Measurements from ENCODE around the gene GALNT2. TPM values are rescaled to one million over a fixed set of nuclear protein-coding genes. Genes with fewer than 3 reads are reported as not detected.

The GALNT2 gene
- total RNA-seq, 1 experiment from 2014 or later, result 51.1 TPM

DNA sequence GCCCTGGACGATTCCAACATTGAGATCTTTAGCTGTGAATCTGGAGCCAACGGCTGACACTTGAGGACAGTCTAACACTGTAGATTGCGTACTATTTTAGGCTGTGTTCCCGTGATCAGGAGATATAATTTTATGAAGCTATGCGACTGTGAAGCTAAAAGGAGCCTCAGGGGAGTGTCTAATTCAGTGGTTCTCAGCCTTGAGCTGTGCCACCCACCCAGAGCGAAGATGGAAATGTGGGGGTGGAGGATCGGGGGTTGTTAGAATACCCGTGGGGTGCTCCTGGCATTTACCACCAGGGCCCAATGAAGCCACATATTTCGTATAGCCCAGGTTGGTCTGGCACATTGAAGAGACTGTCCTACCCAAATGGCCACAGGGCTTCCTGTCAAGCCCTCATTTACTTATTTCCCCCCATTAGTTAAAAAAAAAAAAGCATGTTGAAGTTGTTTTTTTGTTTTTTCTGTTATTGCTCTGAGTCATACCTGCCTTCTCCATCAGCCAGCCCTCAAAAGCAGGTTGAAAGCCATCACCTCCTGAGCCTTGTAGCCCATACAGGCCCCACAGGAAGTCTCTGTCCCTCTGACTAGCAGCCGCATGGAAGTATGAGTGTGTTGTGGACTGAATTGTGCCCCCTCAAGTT, 141.7 kb downstream of the GALNT2 start:
- H3K4me1 ChIP-seq, result no peaks in the 10 kb centered on the region
- H3K9me3 ChIP-seq (replicated peaks), result no peaks in the 10 kb centered on the region
- no peaks in the 10 kb centered on the region for H3K27me3 ChIP-seq
- H3K4me3 ChIP-seq, result no peak overlapping the region
- H3K36me3 ChIP-seq, result peaks cover 2% of the 10 kb centered on the region
- H3K27ac ChIP-seq, result no peak overlapping the region
- no peak for DNase-seq

DNA sequence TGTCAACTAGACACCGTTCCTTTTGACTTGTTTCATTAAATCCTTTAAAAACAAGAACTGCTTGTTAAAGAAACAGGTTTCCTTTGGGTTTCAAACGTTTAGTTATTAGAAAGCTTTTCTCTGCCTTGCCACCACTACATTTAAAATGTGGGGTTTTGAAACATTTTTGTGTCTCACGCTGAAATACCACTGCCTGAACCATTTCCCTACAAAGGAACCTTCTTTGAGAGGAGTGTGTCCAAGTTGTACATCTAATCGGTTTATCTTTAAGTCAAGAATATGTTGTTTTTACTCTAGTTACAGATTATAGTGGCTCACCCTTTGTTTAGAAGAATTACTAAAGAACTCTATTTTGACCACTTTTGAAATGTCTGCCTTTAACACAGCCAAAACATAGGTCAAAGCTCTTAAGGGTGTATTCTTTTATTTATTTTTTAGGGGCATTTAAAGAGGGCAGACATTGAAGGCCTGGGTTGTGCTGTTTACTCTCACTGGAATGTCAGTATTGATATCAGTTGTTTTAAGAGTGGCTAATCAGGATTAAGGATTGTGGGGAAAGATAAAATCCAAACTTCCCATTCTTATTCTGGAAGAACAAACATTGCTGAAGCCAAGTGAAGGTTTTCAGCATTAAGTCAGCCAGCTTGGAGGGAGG, 143.4 kb downstream of the GALNT2 start:
- H3K27ac ChIP-seq, result no peak overlapping the region
- H3K4me3 ChIP-seq, result no peak overlapping the region
- DNase-seq, result no peak
- no peaks in the 10 kb centered on the region for H3K4me1 ChIP-seq
- H3K36me3 ChIP-seq, result peaks cover 2% of the 10 kb centered on the region; the same call in 1 of the 2 replicates
- H3K27me3 ChIP-seq, result no peaks in the 10 kb centered on the region
- H3K9me3 ChIP-seq (replicated peaks), result no peaks in the 10 kb centered on the region

DNA sequence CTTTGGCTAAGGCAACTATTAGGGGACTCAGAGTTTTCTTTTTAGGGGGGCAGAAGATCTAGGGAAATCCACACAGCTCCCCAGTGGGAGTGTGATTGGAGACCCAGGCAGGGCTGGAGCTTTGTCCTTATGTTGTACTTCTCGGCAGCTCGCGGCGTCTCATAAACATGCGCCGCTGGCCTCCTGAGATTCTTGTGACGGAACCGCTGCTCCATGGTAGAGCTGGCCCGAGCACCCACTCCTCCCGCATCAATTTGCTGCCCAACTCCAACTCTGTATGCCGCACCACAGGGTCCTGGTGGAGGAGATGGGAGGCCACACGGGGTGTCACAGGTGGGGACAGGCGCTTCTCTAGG, 143.9 kb downstream of the GALNT2 start:
- Histone ChIP-seq H3K27me3 (no peaks in the 10 kb centered on the region), H3K36me3 (peaks cover 2% of the 10 kb centered on the region; the same call in 1 of the 2 replicates), H3K4me3 (no peak overlapping the region), H3K4me1 (peaks cover 4% of the 10 kb centered on the region; the same call in 1 of the 2 replicates), H3K9me3 (replicated peaks) (no peaks in the 10 kb centered on the region), H3K27ac (no peak overlapping the region)
- no peak for DNase-seq

DNA sequence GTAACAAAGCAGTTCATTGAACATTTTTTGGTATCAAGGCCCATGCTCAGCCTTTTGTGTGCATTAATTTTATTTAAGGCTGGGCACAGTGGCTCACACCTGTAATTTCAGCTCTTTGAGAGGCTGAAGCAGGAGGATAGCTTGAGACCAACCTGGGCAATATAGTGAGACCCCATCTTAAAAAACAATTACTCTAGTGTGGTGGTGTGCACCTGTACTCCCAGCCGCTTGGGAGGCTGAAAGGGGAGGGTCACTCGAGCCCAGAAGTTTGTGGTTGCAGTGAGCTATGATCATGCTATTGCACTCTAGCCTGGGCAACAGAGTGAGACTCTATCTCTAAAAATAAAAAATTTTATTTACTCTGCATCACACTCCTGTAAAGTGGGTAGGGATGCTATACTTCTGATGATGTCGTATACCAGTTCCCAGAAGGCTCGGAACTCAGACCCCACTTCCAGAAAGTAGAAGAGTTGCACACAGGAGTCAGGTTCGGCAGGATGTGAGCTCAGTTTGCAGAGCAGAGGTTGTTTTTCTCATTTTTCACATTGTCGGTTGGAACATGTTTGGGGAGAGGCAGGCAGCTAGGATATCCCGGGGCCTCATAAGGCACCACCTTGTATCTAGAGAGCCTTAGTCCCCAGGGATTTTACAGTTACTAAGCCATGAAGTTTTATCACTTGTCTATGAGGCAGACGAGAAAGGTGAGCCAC, 144.6 kb downstream of the GALNT2 start:
- Histone ChIP-seq H3K4me1 (peaks cover 6% of the 10 kb centered on the region; the same call in 1 of the 2 replicates), H3K27me3 (no peaks in the 10 kb centered on the region), H3K4me3 (no peak overlapping the region), H3K9me3 (replicated peaks) (no peaks in the 10 kb centered on the region), H3K36me3 (peaks cover 2% of the 10 kb centered on the region; the same call in 1 of the 2 replicates), H3K27ac (no peak overlapping the region)
- DNase-seq, result no peak

DNA sequence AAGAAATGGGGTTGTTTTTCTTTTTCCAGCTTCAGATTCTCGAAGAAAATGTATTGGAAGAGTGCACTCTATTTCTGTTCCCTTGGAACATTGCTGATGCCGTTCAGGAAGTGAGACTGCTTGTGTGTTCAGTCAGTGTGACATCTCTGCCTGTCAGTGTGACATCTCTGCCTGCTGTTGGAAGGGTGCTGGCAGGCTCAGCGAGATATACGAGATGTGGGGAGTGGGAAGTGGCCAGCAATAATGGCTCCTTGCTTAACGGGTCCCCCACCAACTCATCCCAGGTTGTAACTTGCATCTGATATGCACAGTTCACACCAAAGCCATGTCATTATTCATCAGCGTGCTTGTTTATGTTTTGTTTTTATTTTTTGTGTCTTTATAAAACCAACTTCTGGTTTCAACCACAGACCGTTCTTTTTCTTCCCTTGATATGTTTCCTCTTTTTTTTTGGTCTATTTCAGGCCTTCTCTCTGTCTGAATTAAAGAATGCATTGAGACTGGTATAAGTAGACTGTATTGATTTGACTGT, 145.4 kb downstream of the GALNT2 start:
- no peaks in the 10 kb centered on the region for H3K27me3 ChIP-seq
- no peak for DNase-seq
- H3K27ac ChIP-seq, result no peak overlapping the region
- peaks cover 6% of the 10 kb centered on the region; the same call in 1 of the 2 replicates for H3K4me1 ChIP-seq
- no peaks in the 10 kb centered on the region for H3K9me3 ChIP-seq (replicated peaks)
- H3K4me3 ChIP-seq, result no peak overlapping the region
- H3K36me3 ChIP-seq, result no peaks in the 10 kb centered on the region; the same call in 1 of the 2 replicates

GRCh38 chr1:230215031-230215430, 148.0 kb downstream of the GALNT2 start:
- no peaks in the 10 kb centered on the region for H3K27me3 ChIP-seq
- peaks cover 6% of the 10 kb centered on the region; the same call in 1 of the 2 replicates for H3K4me1 ChIP-seq
- DNase-seq, result peak in 1 of 2 experiments; percentile 16
- no peaks in the 10 kb centered on the region for H3K9me3 ChIP-seq (replicated peaks)
- no peaks in the 10 kb centered on the region; the same call in 1 of the 2 replicates for H3K36me3 ChIP-seq
- no peak overlapping the region for H3K27ac ChIP-seq
- H3K4me3 ChIP-seq, result no peak overlapping the region

DNA sequence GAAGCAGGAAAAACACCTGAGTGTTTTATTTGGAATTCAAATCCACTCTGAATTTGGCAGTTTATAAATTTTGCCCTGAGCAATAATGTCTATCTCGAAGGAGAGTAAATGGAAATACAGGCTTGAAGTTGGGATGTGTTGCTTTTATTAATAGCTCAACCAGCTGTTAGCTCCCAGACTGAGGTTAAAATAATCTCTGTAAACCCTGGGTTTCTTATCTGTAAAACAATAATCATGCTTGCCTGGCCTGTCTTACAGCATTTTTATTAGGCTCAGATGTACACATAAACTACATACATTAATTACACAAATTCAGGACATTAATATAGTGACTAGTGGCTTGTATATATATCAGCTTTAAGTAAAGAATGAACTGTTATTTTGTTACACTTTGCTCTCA, 148.5 kb downstream of the GALNT2 start:
- Histone ChIP-seq H3K27ac (no peak overlapping the region), H3K9me3 (replicated peaks) (no peaks in the 10 kb centered on the region), H3K4me3 (no peak overlapping the region), H3K36me3 (no peaks in the 10 kb centered on the region; the same call in 1 of the 2 replicates), H3K4me1 (peaks cover 6% of the 10 kb centered on the region; the same call in 1 of the 2 replicates), H3K27me3 (no peaks in the 10 kb centered on the region)
- peak in 1 of 2 experiments; percentile 17 for DNase-seq

DNA sequence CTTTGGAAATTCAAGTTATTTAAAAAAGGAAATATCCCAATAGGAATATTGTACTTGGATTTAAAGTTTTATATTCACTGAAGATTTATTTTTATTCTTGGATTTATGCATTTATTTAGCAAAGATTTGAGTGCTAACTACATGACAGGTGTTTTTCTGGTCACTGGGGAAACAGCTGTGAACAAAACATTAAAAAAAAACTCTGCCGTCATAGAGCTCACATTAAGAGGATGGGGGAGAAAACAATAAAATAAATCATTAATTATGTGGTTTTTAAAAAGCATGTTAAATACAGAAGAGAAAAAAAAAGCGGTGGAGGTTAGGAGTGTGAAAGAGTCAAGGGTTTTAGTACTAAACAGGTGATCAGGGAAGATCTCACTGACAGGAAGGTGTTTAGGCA, 149.9 kb downstream of the GALNT2 start:
- Histone ChIP-seq H3K27me3 (no peaks in the 10 kb centered on the region), H3K27ac (no peak overlapping the region), H3K36me3 (no peaks in the 10 kb centered on the region; the same call in 1 of the 2 replicates), H3K4me3 (no peak overlapping the region), H3K9me3 (replicated peaks) (no peaks in the 10 kb centered on the region), H3K4me1 (peaks cover 6% of the 10 kb centered on the region; the same call in 1 of the 2 replicates)
- no peak for DNase-seq

- H3K9me3 ChIP-seq (replicated peaks), result no peaks in the 10 kb centered on the region
- peaks cover 6% of the 10 kb centered on the region; the same call in 1 of the 2 replicates for H3K4me1 ChIP-seq
- no peaks in the 10 kb centered on the region for H3K27me3 ChIP-seq
- H3K4me3 ChIP-seq, result no peak overlapping the region
- no peak for DNase-seq
- no peaks in the 10 kb centered on the region for H3K36me3 ChIP-seq
- H3K27ac ChIP-seq, result no peak overlapping the region
These were observed 151.6 kb downstream of the GALNT2 start for GRCh38 chr1:230218667-230219066.

DNA sequence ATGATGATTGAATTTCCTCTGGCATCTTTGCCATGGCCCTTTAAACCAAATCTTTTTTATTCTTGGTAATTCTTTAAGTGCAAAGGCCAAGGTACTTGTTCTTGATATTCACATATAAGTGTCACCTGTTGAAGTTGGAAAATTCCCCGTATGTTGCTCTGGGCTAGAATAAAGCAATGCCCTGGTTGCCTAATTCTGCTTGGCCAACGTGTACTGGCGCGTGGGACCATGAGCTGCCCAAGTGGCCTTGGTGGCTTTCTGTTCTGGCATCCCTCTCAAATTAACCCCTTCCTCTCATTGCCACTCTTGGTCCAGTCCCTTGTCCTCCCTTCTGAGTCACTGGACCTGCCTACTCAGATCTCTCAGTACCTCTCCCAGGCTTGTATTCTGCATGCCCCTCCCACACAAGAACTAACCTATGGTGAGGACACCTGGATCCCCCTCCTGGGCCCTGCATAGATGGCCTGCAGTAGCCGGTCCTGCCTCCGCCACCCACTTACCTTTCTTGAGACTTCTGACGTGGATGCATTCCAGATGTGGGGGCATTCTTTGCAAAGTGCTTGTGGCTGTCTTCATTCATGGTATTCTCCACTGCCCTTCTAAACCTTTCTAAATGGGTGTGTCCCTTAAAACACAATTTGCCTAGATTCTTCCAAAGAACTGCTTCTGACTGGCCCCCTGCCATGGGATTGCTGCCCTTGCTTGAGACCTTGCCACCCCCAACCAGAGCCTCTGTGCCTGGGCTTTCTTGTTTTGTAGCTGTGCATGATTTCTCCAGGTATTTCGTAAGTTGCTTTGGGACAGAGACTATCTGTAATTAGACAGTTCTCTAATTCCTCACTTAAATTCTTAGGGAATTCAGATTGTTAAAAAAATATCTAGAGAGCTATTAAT, 152.4 kb downstream of the GALNT2 start:
- no peak for DNase-seq

DNA sequence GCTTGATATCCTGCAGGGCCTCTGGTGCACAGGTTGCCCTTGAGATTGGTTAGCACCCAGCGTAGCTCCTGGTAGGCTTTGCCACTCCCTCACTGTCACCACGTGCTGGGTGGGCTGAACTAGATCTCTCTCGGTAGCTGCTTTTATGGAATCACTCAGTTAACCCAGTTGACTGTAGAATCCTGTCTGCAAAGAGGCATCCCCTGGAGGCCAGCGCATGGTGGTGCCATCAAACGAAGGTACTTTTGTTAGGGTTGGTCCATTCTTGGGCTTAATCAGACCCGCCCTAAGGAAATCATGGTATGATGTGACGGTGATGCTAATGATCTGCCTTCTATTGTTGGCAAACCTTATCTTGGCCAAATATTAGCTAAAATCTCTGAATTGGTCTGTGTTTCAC, 153.4 kb downstream of the GALNT2 start:
- peaks cover 6% of the 10 kb centered on the region; the same call in 1 of the 2 replicates for H3K4me1 ChIP-seq
- H3K9me3 ChIP-seq (replicated peaks), result no peaks in the 10 kb centered on the region
- no peak overlapping the region for H3K27ac ChIP-seq
- H3K4me3 ChIP-seq, result no peak overlapping the region
- no peaks in the 10 kb centered on the region for H3K27me3 ChIP-seq
- no peak for DNase-seq
- no peaks in the 10 kb centered on the region for H3K36me3 ChIP-seq

More for the DNA sequence above, 152.4 kb downstream of the GALNT2 start:
- Histone ChIP-seq H3K27ac (no peak overlapping the region), H3K4me1 (peaks cover 6% of the 10 kb centered on the region; the same call in 1 of the 2 replicates), H3K4me3 (no peak overlapping the region), H3K36me3 (no peaks in the 10 kb centered on the region), H3K27me3 (no peaks in the 10 kb centered on the region), H3K9me3 (replicated peaks) (no peaks in the 10 kb centered on the region)

- Histone ChIP-seq H3K4me3 (no peak overlapping the region), H3K27ac (no peak overlapping the region)
- DNase-seq, result no peak
These were observed 153.9 kb downstream of the GALNT2 start for GRCh38 chr1:230220907-230221306.

DNA sequence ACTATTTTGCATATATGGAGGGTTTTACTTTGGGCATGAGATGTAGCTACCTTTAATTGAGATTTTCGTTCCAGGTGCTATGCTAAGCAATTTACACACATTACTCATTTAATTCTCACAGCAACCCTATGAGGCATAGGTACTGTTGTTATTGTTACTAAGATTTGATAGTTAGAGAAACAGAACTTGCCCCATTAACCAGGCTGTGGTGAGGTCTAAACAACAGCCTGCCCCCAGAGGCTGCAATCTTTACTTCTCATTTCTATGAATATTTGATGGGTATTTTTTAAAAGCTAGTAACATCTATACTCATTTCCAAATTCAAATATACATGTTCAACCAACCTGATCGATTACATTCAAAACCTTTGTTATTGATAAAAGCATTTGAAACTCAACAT, 155.6 kb downstream of the GALNT2 start:
- H3K4me3 ChIP-seq, result no peak overlapping the region
- H3K9me3 ChIP-seq (replicated peaks), result no peaks in the 10 kb centered on the region
- no peaks in the 10 kb centered on the region for H3K4me1 ChIP-seq
- no peaks in the 10 kb centered on the region for H3K27me3 ChIP-seq
- no peak overlapping the region for H3K27ac ChIP-seq
- H3K36me3 ChIP-seq, result no peaks in the 10 kb centered on the region
- no peak for DNase-seq

More at GRCh38 chr1:230220907-230221306, 153.9 kb downstream of the GALNT2 start:
- H3K36me3 ChIP-seq, result no peaks in the 10 kb centered on the region
- no peaks in the 10 kb centered on the region for H3K9me3 ChIP-seq (replicated peaks)
- H3K4me1 ChIP-seq, result peaks cover 2% of the 10 kb centered on the region; the same call in 1 of the 2 replicates
- H3K27me3 ChIP-seq, result no peaks in the 10 kb centered on the region

Data from SJCRH30 (cell line).